ENCODE measurements around the gene LRRC9.
"Not testable (repeated sequence)": the region's sequence is repeated elsewhere in the genome, so short reads cannot be mapped to it uniquely, and the experiment has no call there.

Gene LRRC9

GRCh38 chr14:59942296-59942862, 22.4 kb downstream of the LRRC9 start:
- H3K27me3 ChIP-seq (replicated peaks in 2 of 5; ENCODE audit: control insufficient read depth in 4 of 5, insufficient read depth in 5 of 5, low read length in 4 of 5); POLR2A ChIA-PET; H3K4me1 ChIP-seq (ENCODE audit: control extremely low read depth in 1 of 4, control insufficient read depth in 4 of 4, insufficient read depth in 4 of 4, low read length in 3 of 4); H3K27ac ChIP-seq (ENCODE audit: insufficient read depth in 1 of 2, low read depth in 1 of 2, low read length in 2 of 2, poor library complexity in 1 of 2, severe bottlenecking in 2 of 2); H3K9me3 ChIP-seq (ENCODE audit: control extremely low read depth in 1 of 5, control insufficient read depth in 4 of 5, insufficient read depth in 2 of 5, low read depth in 1 of 5, low read length in 4 of 5); H3K36me3 ChIP-seq (ENCODE audit: control insufficient read depth in 4 of 4, insufficient read depth in 4 of 4, low read length in 3 of 4); DNase-seq; CTCF ChIA-PET; H3K4me3 ChIP-seq (ENCODE audit: control insufficient read depth in 1 of 7, extremely low read depth in 1 of 7, insufficient read depth in 4 of 7, low read depth in 2 of 7, low read length in 6 of 7): not testable (repeated sequence)
- WGBS (ENCODE audit: insufficient coverage) = 98% methylated on average over 5 of the region's 10 CpGs

GRCh38 chr14:59944909-59945308, 25.0 kb downstream of the LRRC9 start:
- Histone ChIP-seq H3K4me1 (ENCODE audit: control extremely low read depth in 1 of 4, control insufficient read depth in 4 of 4, insufficient read depth in 4 of 4, low read length in 3 of 4) (no peaks in the 10 kb centered on the region), H3K27ac (ENCODE audit: insufficient read depth in 1 of 2, low read depth in 1 of 2, low read length in 2 of 2, poor library complexity in 1 of 2, severe bottlenecking in 2 of 2) (no peak overlapping the region), H3K4me3 (ENCODE audit: control insufficient read depth in 1 of 7, extremely low read depth in 1 of 7, insufficient read depth in 4 of 7, low read depth in 2 of 7, low read length in 6 of 7) (no peak overlapping the region), H3K36me3 (ENCODE audit: control insufficient read depth in 4 of 4, insufficient read depth in 4 of 4, low read length in 3 of 4) (no peaks in the 10 kb centered on the region), H3K27me3 (replicated peaks in 2 of 5; ENCODE audit: control insufficient read depth in 4 of 5, insufficient read depth in 5 of 5, low read length in 4 of 5) (no peaks in the 10 kb centered on the region), H3K9me3 (ENCODE audit: control extremely low read depth in 1 of 5, control insufficient read depth in 4 of 5, insufficient read depth in 2 of 5, low read depth in 1 of 5, low read length in 4 of 5) (no peaks in the 10 kb centered on the region)
- ChIA-PET POLR2A (no interaction called here), CTCF (no interaction called here)
- DNase-seq = no peak

DNA sequence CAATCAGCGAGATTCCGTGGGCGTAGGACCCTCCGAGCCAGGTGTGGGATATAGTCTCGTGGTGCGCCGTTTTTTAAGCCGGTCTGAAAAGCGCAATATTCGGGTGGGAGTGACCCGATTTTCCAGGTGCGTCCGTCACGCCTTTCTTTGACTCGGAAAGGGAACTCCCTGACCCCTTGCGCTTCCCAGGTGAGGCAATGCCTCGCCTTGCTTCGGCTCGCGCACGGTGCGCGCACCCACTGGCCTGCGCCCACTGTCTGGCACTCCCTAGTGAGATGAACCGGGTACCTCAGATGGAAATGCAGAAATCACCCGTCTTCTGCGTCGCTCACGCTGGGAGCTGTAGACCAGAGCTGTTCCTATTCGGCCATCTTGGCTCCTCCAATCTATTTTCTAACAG, 32.2 kb downstream of the LRRC9 start:
- H3K9me3 ChIP-seq (ENCODE audit: control extremely low read depth in 1 of 5, control insufficient read depth in 4 of 5, insufficient read depth in 2 of 5, low read depth in 1 of 5, low read length in 4 of 5); H3K36me3 ChIP-seq (ENCODE audit: control insufficient read depth in 4 of 4, insufficient read depth in 4 of 4, low read length in 3 of 4); H3K4me1 ChIP-seq (ENCODE audit: control extremely low read depth in 1 of 4, control insufficient read depth in 4 of 4, insufficient read depth in 4 of 4, low read length in 3 of 4); H3K4me3 ChIP-seq (ENCODE audit: control insufficient read depth in 1 of 7, extremely low read depth in 1 of 7, insufficient read depth in 4 of 7, low read depth in 2 of 7, low read length in 6 of 7); DNase-seq; POLR2A ChIA-PET; H3K27ac ChIP-seq (ENCODE audit: insufficient read depth in 1 of 2, low read depth in 1 of 2, low read length in 2 of 2, poor library complexity in 1 of 2, severe bottlenecking in 2 of 2); H3K27me3 ChIP-seq (replicated peaks in 2 of 5; ENCODE audit: control insufficient read depth in 4 of 5, insufficient read depth in 5 of 5, low read length in 4 of 5): not testable (repeated sequence)
- WGBS (ENCODE audit: insufficient coverage) = no CpG with 5 or more reads among the region's 30 CpGs
- CTCF ChIA-PET = interaction anchor here (1.8 kb wide), 1 partner anchor 12 kb away, joined by 5 read pairs; no protein-coding TSS in a partner anchor

DNA sequence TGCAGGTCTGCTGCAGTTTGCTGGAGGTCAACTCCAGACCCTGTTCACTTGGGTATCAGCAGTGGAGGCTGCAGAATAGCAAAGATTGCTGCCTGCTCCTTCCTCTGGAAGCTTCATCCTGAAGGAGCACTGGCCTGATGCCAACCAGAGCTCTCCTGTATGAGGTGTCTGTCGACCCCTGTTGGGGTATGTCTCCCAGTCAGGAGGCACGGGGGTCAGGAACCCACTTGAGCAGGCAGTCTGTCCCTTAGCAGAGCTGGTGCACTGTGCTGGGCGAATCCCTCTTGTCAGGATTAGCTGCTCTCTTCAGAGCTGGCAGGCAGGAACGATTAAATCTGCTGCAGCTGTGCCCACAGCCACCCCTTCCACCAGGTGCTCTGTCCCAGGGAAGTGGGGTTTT, 37.9 kb downstream of the LRRC9 start:
- H3K36me3 ChIP-seq (ENCODE audit: control insufficient read depth in 4 of 4, insufficient read depth in 4 of 4, low read length in 3 of 4); DNase-seq; H3K27ac ChIP-seq (ENCODE audit: insufficient read depth in 1 of 2, low read depth in 1 of 2, low read length in 2 of 2, poor library complexity in 1 of 2, severe bottlenecking in 2 of 2); H3K4me3 ChIP-seq (ENCODE audit: control insufficient read depth in 1 of 7, extremely low read depth in 1 of 7, insufficient read depth in 4 of 7, low read depth in 2 of 7, low read length in 6 of 7); POLR2A ChIA-PET; H3K27me3 ChIP-seq (replicated peaks in 2 of 5; ENCODE audit: control insufficient read depth in 4 of 5, insufficient read depth in 5 of 5, low read length in 4 of 5); CTCF ChIA-PET; H3K4me1 ChIP-seq (ENCODE audit: control extremely low read depth in 1 of 4, control insufficient read depth in 4 of 4, insufficient read depth in 4 of 4, low read length in 3 of 4); H3K9me3 ChIP-seq (ENCODE audit: control extremely low read depth in 1 of 5, control insufficient read depth in 4 of 5, insufficient read depth in 2 of 5, low read depth in 1 of 5, low read length in 4 of 5): not testable (repeated sequence)
- 64% methylated on average over 3 of the region's 4 CpGs for WGBS (ENCODE audit: insufficient coverage)

- DNase-seq = no peak
- H3K4me3 ChIP-seq (ENCODE audit: control insufficient read depth in 1 of 7, extremely low read depth in 1 of 7, insufficient read depth in 4 of 7, low read depth in 2 of 7, low read length in 6 of 7) = no peak overlapping the region
- H3K9me3 ChIP-seq (ENCODE audit: control extremely low read depth in 1 of 5, control insufficient read depth in 4 of 5, insufficient read depth in 2 of 5, low read depth in 1 of 5, low read length in 4 of 5) = peaks cover 0 to 3% (median 1%) of the 10 kb centered on the region in 5 experiments
- H3K36me3 ChIP-seq (ENCODE audit: control insufficient read depth in 4 of 4, insufficient read depth in 4 of 4, low read length in 3 of 4) = no peaks in the 10 kb centered on the region
- H3K4me1 ChIP-seq (ENCODE audit: control extremely low read depth in 1 of 4, control insufficient read depth in 4 of 4, insufficient read depth in 4 of 4, low read length in 3 of 4) = no peaks in the 10 kb centered on the region
- CTCF ChIA-PET = interaction anchor here (1.4 to 8.6 kb wide), 2 partner anchors 9 to 226 kb away, joined by 4 to 113 read pairs; no protein-coding TSS in a partner anchor
- 96% methylated on average over 2 of the region's 3 CpGs for WGBS (ENCODE audit: insufficient coverage)
- H3K27ac ChIP-seq (ENCODE audit: insufficient read depth in 1 of 2, low read depth in 1 of 2, low read length in 2 of 2, poor library complexity in 1 of 2, severe bottlenecking in 2 of 2) = no peak overlapping the region
- POLR2A ChIA-PET = no interaction called here
- H3K27me3 ChIP-seq (replicated peaks in 2 of 5; ENCODE audit: control insufficient read depth in 4 of 5, insufficient read depth in 5 of 5, low read length in 4 of 5) = peaks cover 0 to 3% (median 0%) of the 10 kb centered on the region in 5 experiments
Observed at GRCh38 chr14:59959668-59960067, 39.7 kb downstream of the LRRC9 start.

DNA sequence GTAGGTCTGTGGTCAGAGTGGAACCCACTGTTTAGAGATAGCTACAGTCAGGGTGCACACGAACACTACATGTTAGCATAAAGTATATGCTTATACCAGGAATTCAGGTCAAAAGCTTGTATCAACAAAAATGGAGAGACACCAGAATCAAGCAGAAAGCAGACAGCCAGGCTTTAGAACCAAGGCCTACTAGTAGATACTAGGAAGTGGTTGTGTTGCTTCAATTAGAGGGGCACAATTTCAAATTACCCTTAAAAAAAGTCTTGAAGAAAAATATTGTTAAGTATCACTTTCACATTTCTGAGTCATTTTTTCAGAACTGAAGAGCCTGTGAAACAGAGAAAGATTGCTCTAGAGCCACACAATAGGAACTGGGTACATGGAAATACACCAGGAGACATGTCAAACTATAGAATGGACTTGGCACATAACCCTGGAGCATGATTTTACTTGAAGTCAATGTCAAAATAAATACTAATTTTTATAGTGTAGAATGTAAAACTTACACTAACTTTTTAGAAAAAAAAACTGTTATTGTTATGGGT, 41.6 kb downstream of the LRRC9 start:
- Histone ChIP-seq H3K4me1 (ENCODE audit: control extremely low read depth in 1 of 4, control insufficient read depth in 4 of 4, insufficient read depth in 4 of 4, low read length in 3 of 4) (no peaks in the 10 kb centered on the region), H3K36me3 (ENCODE audit: control insufficient read depth in 4 of 4, insufficient read depth in 4 of 4, low read length in 3 of 4) (no peaks in the 10 kb centered on the region), H3K9me3 (ENCODE audit: control extremely low read depth in 1 of 5, control insufficient read depth in 4 of 5, insufficient read depth in 2 of 5, low read depth in 1 of 5, low read length in 4 of 5) (peaks cover 0 to 3% (median 1%) of the 10 kb centered on the region in 5 experiments), H3K27ac (ENCODE audit: insufficient read depth in 1 of 2, low read depth in 1 of 2, low read length in 2 of 2, poor library complexity in 1 of 2, severe bottlenecking in 2 of 2) (no peak overlapping the region), H3K4me3 (ENCODE audit: control insufficient read depth in 1 of 7, extremely low read depth in 1 of 7, insufficient read depth in 4 of 7, low read depth in 2 of 7, low read length in 6 of 7) (no peak overlapping the region), H3K27me3 (replicated peaks in 2 of 5; ENCODE audit: control insufficient read depth in 4 of 5, insufficient read depth in 5 of 5, low read length in 4 of 5) (peaks cover 0 to 3% (median 0%) of the 10 kb centered on the region in 5 experiments)
- ChIA-PET CTCF (interaction anchor here (8.6 kb wide), 1 partner anchor 224 kb away, joined by 113 read pairs; no protein-coding TSS in a partner anchor), POLR2A (no interaction called here)
- no peak for DNase-seq
- WGBS (ENCODE audit: insufficient coverage) = 100% methylated on average over 1 of the region's 1 CpG

GRCh38 chr14:59964251-59965007, 44.5 kb downstream of the LRRC9 start:
- Histone ChIP-seq H3K4me1 (ENCODE audit: control extremely low read depth in 1 of 4, control insufficient read depth in 4 of 4, insufficient read depth in 4 of 4, low read length in 3 of 4) (no peaks in the 10 kb centered on the region), H3K27ac (ENCODE audit: insufficient read depth in 1 of 2, low read depth in 1 of 2, low read length in 2 of 2, poor library complexity in 1 of 2, severe bottlenecking in 2 of 2) (no peak overlapping the region), H3K9me3 (ENCODE audit: control extremely low read depth in 1 of 5, control insufficient read depth in 4 of 5, insufficient read depth in 2 of 5, low read depth in 1 of 5, low read length in 4 of 5) (peaks cover 0 to 1% (median 0%) of the 10 kb centered on the region in 5 experiments), H3K27me3 (replicated peaks in 2 of 5; ENCODE audit: control insufficient read depth in 4 of 5, insufficient read depth in 5 of 5, low read length in 4 of 5) (peaks cover 0 to 7% (median 0%) of the 10 kb centered on the region in 5 experiments), H3K4me3 (ENCODE audit: control insufficient read depth in 1 of 7, extremely low read depth in 1 of 7, insufficient read depth in 4 of 7, low read depth in 2 of 7, low read length in 6 of 7) (peak overlapping the region in 2 of 7 experiments; percentile 11 to 67), H3K36me3 (ENCODE audit: control insufficient read depth in 4 of 4, insufficient read depth in 4 of 4, low read length in 3 of 4) (no peaks in the 10 kb centered on the region)
- peak in 1 of 3 donors; percentile 2 for DNase-seq
- ChIA-PET CTCF (interaction anchor here (0.6 to 8.6 kb wide), 21 partner anchors 10 to 332 kb away, joined by 3 to 113 read pairs (median 3); partner anchors contain the start of genes LRRC9 and PPM1A), POLR2A (no interaction called here)
- 52% methylated on average over 3 of the region's 5 CpGs for WGBS (ENCODE audit: insufficient coverage)

All from common myeloid progenitor, CD34-positive (primary cell).